Fibroblast of lung (primary cell): ENCODE measurements around the gene ATP9B. TPM values are rescaled to one million over a fixed set of nuclear protein-coding genes. Genes with fewer than 3 reads are reported as not detected.
A peak's percentile ranks its signal among the peaks of the same experiment; 100 is the strongest.

ENCODE experiments used
- DNase-seq, 2 donors: peaks; one replicate each; pipeline versions ENCODE4 v3.0.0 to v3.0.0-alpha.2; 2010; ENCODE audit warnings: low read depth in 2 of 2
- H2AFZ ChIP-seq: 2 replicates; pipeline ENCODE4 v1.5.1; 2012; ENCODE audit warnings: low read length, control low read depth, inconsistent platforms
- H3K27ac ChIP-seq: 2 replicates; pipeline ENCODE4 v1.5.1; 2011; ENCODE audit warnings: low read length, control low read depth; ENCODE audit not compliant: insufficient read depth
- H3K27me3 ChIP-seq: 2 replicates; pipeline ENCODE4 v1.5.1; 2011; ENCODE audit warnings: mild to moderate bottlenecking, low read length; ENCODE audit not compliant: control insufficient read depth, insufficient read depth
- H3K36me3 ChIP-seq: 2 replicates; pipeline ENCODE4 v1.5.1; 2011; ENCODE audit warnings: low read length; ENCODE audit not compliant: control insufficient read depth, insufficient read depth
- H3K4me1 ChIP-seq: 2 replicates; pipeline ENCODE4 v1.5.1; 2011; ENCODE audit warnings: low read length; ENCODE audit not compliant: control insufficient read depth, insufficient read depth; ENCODE audit errors: extremely low read depth
- H3K4me2 ChIP-seq: 2 replicates; pipeline ENCODE4 v1.5.1; 2011; ENCODE audit warnings: low read length, control low read depth; ENCODE audit not compliant: insufficient read depth; ENCODE audit errors: extremely low read depth
- H3K4me3 ChIP-seq, 4 experiments: fragments of 200-600 bp in 1 of 4; sonication (generic) in 1 of 4; replicated peaks in 1 of 4; 2 replicates each; pipeline ENCODE4 v1.5.1; 2011 to 2016; ENCODE audit warnings: low read length in 4 of 4, low read depth in 3 of 4, mild to moderate bottlenecking in 3 of 4, control low read depth in 2 of 4, inconsistent platforms in 1 of 4, mixed read lengths in 1 of 4; ENCODE audit not compliant: insufficient read depth in 1 of 4; ENCODE audit errors: control extremely low read depth in 1 of 4
- H3K79me2 ChIP-seq: 2 replicates; pipeline ENCODE4 v1.5.1; 2012; ENCODE audit warnings: mild to moderate bottlenecking, low read length, inconsistent platforms; ENCODE audit not compliant: control insufficient read depth, insufficient read depth
- H3K9ac ChIP-seq: 2 replicates; pipeline ENCODE4 v1.5.1; 2011; ENCODE audit warnings: mild to moderate bottlenecking, low read length, control low read depth; ENCODE audit not compliant: insufficient read depth
- H3K9me3 ChIP-seq: 2 replicates; pipeline ENCODE4 v1.5.1; 2012; ENCODE audit warnings: low read depth, low read length; ENCODE audit not compliant: control insufficient read depth, insufficient read depth
- H4K20me1 ChIP-seq: 2 replicates; pipeline ENCODE4 v1.5.1; 2011; ENCODE audit warnings: low read length; ENCODE audit not compliant: control insufficient read depth, insufficient read depth; ENCODE audit errors: extremely low read depth
- EZH2 ChIP-seq: IDR thresholded peaks from 2 replicates; pipeline ENCODE4 v1.5.1; 2012; ENCODE audit warnings: low read length, control low read depth, mild to moderate bottlenecking; ENCODE audit errors: missing control alignments
- polyA plus RNA-seq, 2 donors: library from polyadenylated mRNA; depleted of rRNA in 1 of 2; stranded (reverse) in 1 of 2; unstranded in 1 of 2; fragments of >200 nt; gene quantifications; 2 replicates each; pipeline ENCODE4 v1.2.1, GENCODE V29; 2011 to 2012; ENCODE audit warnings: missing spikeins in 1 of 2
- total RNA-seq: library from RNA; depleted of rRNA; stranded (reverse); fragments of >200 nt; gene quantifications from 2 replicates; pipeline ENCODE4 v1.2.1, GENCODE V29; 2014
- TF ChIP-seq, protein P1 (sequence below), 2 donors: IDR thresholded peaks in 1 of 2; conservative IDR thresholded peaks in 1 of 2; 1 replicate in 1 of 2; 2 replicates in 1 of 2; pipeline ENCODE4 v1.5.1; 2011 to 2012; ENCODE audit warnings: low read length in 2 of 2, control low read depth in 1 of 2, inconsistent platforms in 1 of 2, low read depth in 1 of 2, mild to moderate bottlenecking in 1 of 2

ATP9B gene
- total and polyA plus RNA-seq, 2 donors (not counting 1 experiment from before 2014, with no cell fraction given) = 11.2 to 27.7 TPM

DNA sequence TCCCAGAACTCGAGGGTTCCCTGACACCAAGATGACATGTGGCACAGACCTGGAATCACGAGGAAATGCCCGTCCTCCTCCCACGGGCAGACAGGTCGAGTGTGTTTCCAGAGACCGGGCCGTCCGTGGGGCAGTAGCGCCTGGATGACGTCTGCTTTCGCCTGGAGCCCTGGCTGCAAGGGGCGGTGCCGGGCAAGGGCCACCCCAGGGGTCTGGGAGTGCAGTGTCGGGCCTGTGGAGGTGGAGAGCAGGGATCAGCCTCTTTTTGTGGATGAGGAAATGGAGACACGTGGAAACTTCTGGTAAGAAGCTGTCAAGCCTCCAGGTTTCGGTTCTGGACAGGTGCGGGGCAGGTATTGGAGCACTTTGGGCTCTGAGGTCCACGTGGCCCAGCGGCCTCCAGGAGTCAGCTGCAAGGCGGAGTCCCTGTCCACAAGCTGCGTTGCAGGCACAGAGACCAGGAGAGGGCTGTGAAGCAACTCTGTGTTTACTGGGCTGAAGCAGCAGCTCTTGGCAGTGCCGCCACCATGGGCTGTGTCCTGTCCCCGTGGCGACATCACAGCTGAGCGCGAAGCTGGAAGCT, 352.2 kb downstream of the ATP9B start:
- no peaks in the 10 kb centered on the region for H3K4me1 ChIP-seq
- TF ChIP-seq, protein P1, sequence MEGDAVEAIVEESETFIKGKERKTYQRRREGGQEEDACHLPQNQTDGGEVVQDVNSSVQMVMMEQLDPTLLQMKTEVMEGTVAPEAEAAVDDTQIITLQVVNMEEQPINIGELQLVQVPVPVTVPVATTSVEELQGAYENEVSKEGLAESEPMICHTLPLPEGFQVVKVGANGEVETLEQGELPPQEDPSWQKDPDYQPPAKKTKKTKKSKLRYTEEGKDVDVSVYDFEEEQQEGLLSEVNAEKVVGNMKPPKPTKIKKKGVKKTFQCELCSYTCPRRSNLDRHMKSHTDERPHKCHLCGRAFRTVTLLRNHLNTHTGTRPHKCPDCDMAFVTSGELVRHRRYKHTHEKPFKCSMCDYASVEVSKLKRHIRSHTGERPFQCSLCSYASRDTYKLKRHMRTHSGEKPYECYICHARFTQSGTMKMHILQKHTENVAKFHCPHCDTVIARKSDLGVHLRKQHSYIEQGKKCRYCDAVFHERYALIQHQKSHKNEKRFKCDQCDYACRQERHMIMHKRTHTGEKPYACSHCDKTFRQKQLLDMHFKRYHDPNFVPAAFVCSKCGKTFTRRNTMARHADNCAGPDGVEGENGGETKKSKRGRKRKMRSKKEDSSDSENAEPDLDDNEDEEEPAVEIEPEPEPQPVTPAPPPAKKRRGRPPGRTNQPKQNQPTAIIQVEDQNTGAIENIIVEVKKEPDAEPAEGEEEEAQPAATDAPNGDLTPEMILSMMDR (conservative IDR thresholded peaks at IDR 0.05 in 1 of 2, IDR thresholded peaks at IDR 0.05 in 1 of 2; ENCODE audit: low read depth in 1 of 2, low read length in 2 of 2) = no peak
- no peak for TF ChIP-seq EZH2
- H3K79me2 ChIP-seq = no peaks in the 10 kb centered on the region
- no peaks in the 10 kb centered on the region for H3K9me3 ChIP-seq
- no peaks in the 10 kb centered on the region for H3K27me3 ChIP-seq
- no peak overlapping the region for H3K9ac ChIP-seq
- H3K36me3 ChIP-seq = no peaks in the 10 kb centered on the region
- no peak for DNase-seq
- no peak overlapping the region for H3K27ac ChIP-seq
- H4K20me1 ChIP-seq = no peaks in the 10 kb centered on the region
- no peak overlapping the region for H3K4me3 ChIP-seq
- H2AFZ ChIP-seq = no peak overlapping the region
- H3K4me2 ChIP-seq = no peak overlapping the region

DNA sequence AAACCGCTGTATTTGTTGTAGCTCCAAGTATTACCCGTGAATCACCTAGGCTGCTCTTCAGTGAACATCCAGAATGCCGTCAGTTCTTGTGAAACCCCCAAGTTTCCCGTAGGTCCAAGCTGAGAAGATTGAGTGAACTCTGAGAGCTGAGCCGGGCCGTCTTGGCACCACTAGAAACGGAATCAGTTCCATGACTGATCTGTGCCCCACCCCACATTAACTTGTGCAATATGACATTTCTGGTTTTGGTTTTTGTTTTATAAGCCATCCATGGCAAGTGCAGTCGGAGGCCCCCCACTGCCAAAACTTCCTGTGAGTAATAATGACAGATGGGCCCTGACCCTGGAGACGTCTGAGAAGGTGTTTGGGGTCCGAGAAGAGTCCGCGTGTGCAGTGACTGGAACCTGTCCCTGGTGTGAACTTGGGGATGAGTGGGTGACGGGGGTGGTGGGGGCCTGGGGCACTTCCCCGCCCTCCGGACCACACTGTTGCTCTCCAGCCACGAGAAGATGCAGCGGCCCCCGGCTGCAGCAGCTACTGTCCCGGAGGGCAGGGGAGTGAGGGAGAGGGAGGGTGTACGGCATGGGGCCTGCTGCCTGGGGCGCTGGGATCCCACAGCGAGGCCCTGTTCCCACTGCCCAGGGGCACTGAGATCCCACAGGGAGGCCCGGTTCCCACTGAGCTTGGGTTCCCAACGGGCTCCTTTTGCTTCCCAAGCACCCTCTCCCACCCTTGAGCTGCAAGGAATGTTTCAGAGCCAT, 353.0 kb downstream of the ATP9B start:
- DNase-seq = peak; percentile 18 to 69
- Histone ChIP-seq H3K36me3 (no peaks in the 10 kb centered on the region), H3K27ac (no peak overlapping the region), H3K9ac (no peak overlapping the region), H3K4me3 (no peak overlapping the region), H3K27me3 (no peaks in the 10 kb centered on the region), H3K4me1 (no peaks in the 10 kb centered on the region), H3K9me3 (no peaks in the 10 kb centered on the region), H3K79me2 (no peaks in the 10 kb centered on the region), H3K4me2 (no peak overlapping the region), H2AFZ (no peak overlapping the region), H4K20me1 (no peaks in the 10 kb centered on the region)
- TF ChIP-seq, protein P1 (conservative IDR thresholded peaks at IDR 0.05 in 1 of 2, IDR thresholded peaks at IDR 0.05 in 1 of 2; ENCODE audit: low read depth in 1 of 2, low read length in 2 of 2) = no peak
- no peak for TF ChIP-seq EZH2

DNA sequence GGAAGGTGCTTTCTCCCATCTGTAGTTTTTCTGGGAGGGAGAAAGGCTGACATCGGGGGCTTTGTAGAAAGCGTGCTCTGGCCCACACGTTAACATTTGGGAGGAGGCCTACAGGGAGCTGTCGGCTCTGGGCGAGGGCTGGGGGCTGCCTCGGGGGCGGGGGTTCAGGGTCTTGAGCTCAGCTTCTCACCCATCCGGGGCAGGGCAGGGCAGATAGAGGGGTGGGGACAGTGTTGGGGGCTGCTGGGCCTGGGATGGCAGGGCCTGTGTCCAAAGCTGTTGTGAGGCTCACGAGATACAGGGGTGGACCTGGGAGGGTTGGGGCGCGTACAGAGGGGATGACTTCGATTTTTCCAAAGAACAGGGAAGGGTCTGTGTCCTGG, 353.6 kb downstream of the ATP9B start:
- H3K36me3 ChIP-seq = no peaks in the 10 kb centered on the region
- H3K9me3 ChIP-seq = no peaks in the 10 kb centered on the region
- H4K20me1 ChIP-seq = no peaks in the 10 kb centered on the region
- no peak overlapping the region for H3K9ac ChIP-seq
- no peak overlapping the region for H3K4me3 ChIP-seq
- H2AFZ ChIP-seq = no peak overlapping the region
- no peak for DNase-seq
- no peaks in the 10 kb centered on the region for H3K27me3 ChIP-seq
- H3K27ac ChIP-seq = no peak overlapping the region
- H3K4me1 ChIP-seq = no peaks in the 10 kb centered on the region
- H3K4me2 ChIP-seq = no peak overlapping the region
- H3K79me2 ChIP-seq = no peaks in the 10 kb centered on the region
- TF ChIP-seq EZH2 = no peak
- TF ChIP-seq, protein P1 (conservative IDR thresholded peaks at IDR 0.05 in 1 of 2, IDR thresholded peaks at IDR 0.05 in 1 of 2; ENCODE audit: low read depth in 1 of 2, low read length in 2 of 2) = no peak
